K562 (cell line): ENCODE measurements around the gene RETSAT. TPM values are rescaled to one million over a fixed set of nuclear protein-coding genes. Genes with fewer than 3 reads are reported as not detected.

ENCODE experiments used
- ATAC-seq: fragments of 200-7000 bp; cut with Tn5 transposase; 3 replicates; pipeline ENCODE4 v1.9.1; 2020; ENCODE audit warnings: moderate library complexity
- BruUV-seq: library from RNA; stranded (reverse); fragments of 400-500 nt; replicated peaks from 2 replicates; lab custom pipeline; 2021; lab: Mats Ljungman, UMichigan
- CTCF ChIA-PET: fragments of 300-600 bp; formaldehyde crosslinking; extraction: SDS; loops from one replicate; lab custom pipeline; 2021; ENCODE audit warnings: low intra/inter-chr PET ratio; lab: Yijun Ruan, JAX
- POLR2A ChIA-PET: fragments of 300-600, 350-650 bp; sonication (Branson Sonifier 250); formaldehyde crosslinking; extraction: SDS; loops from one replicate; lab custom pipeline; 2021; ENCODE audit warnings: antibody characterized with exemption, inconsistent platforms; lab: Yijun Ruan, JAX
- DNase-seq, 4 experiments: peaks; one replicate each; pipeline versions ENCODE4 v3.0.0 to v3.0.0-alpha.2; 2011 to 2018; ENCODE audit warnings: low spot score in 3 of 4, mixed read lengths in 3 of 4; ENCODE audit errors: extremely low read depth in 1 of 4
- FAIRE-seq: peaks from 2 replicates; lab custom pipeline; 2011; peaks lifted over from hg19 to GRCh38; lab: Jason Lieb, UNC
- H2AFZ ChIP-seq: 2 replicates; pipeline ENCODE4 v1.6.0; 2011; ENCODE audit warnings: low read depth, low read length, control low read depth, inconsistent platforms
- H3K27ac ChIP-seq: fragments of 200-600 bp; 3 replicates; pipeline ENCODE4 v1.8.0; 2011; ENCODE audit warnings: low read depth, mild to moderate bottlenecking, control low read depth, inconsistent platforms, low read length, moderate library complexity, mixed read lengths; ENCODE audit errors: extremely low read depth
- H3K27me3 ChIP-seq, 2 experiments: fragments of 300-600 bp in 1 of 2; 2 replicates in 1 of 2; 3 replicates in 1 of 2; pipeline versions ENCODE4 v1.6.0 to v1.8.0; 2011; ENCODE audit warnings: inconsistent platforms in 2 of 2, low read length in 2 of 2, mild to moderate bottlenecking in 1 of 2, mixed read lengths in 1 of 2, moderate library complexity in 1 of 2; ENCODE audit not compliant: control insufficient read depth in 2 of 2, insufficient read depth in 2 of 2
- H3K36me3 ChIP-seq: fragments of 300-600 bp; 3 replicates; pipeline ENCODE4 v1.8.0; 2011; ENCODE audit warnings: mild to moderate bottlenecking, low read length, inconsistent platforms; ENCODE audit not compliant: control insufficient read depth, insufficient read depth
- H3K4me1 ChIP-seq, 2 experiments: fragments of 200-600 bp in 1 of 2; replicated peaks in 1 of 2; 2 replicates in 1 of 2; 3 replicates in 1 of 2; pipeline versions ENCODE4 v1.5.1 to v1.8.0; 2011; ENCODE audit warnings: inconsistent platforms in 2 of 2, low read length in 2 of 2, mild to moderate bottlenecking in 1 of 2, mixed read lengths in 1 of 2, moderate library complexity in 1 of 2; ENCODE audit not compliant: control insufficient read depth in 2 of 2, insufficient read depth in 2 of 2
- H3K4me2 ChIP-seq: 2 replicates; pipeline ENCODE4 v1.6.1; 2011; ENCODE audit warnings: low read length, control low read depth, inconsistent platforms, mixed read lengths; ENCODE audit not compliant: insufficient read depth
- H3K4me3 ChIP-seq: fragments of 200-600 bp; sonication (generic), shearing (Covaris generic); 2 replicates; pipeline ENCODE4 v1.5.1; 2016; ENCODE audit warnings: control low read depth, inconsistent platforms
- H3K79me2 ChIP-seq: fragments of 200-600 bp; 3 replicates; pipeline ENCODE4 v1.8.0; 2011; ENCODE audit warnings: low read length, inconsistent platforms; ENCODE audit not compliant: control insufficient read depth, insufficient read depth
- H3K9ac ChIP-seq, 2 experiments: 2 replicates each; pipeline versions ENCODE4 v1.6.0 to v1.6.1; 2011; ENCODE audit warnings: low read depth in 2 of 2, low read length in 2 of 2, control low read depth in 1 of 2, inconsistent platforms in 1 of 2, mild to moderate bottlenecking in 1 of 2, mixed read lengths in 1 of 2; ENCODE audit not compliant: insufficient read depth in 1 of 2
- H3K9me1 ChIP-seq: one replicate; pipeline ENCODE4 v1.6.0; 2011; ENCODE audit warnings: inconsistent platforms, mild to moderate bottlenecking, low read length, moderate library complexity; ENCODE audit not compliant: control insufficient read depth, insufficient read depth
- H3K9me3 ChIP-seq: replicated peaks from 2 replicates; pipeline ENCODE4 v1.5.1; 2011; ENCODE audit warnings: low read depth, low read length, inconsistent platforms; ENCODE audit not compliant: control insufficient read depth, insufficient read depth
- H4K20me1 ChIP-seq: replicated peaks from 2 replicates; pipeline ENCODE4 v1.6.1; 2011; ENCODE audit warnings: low read length, inconsistent platforms, mixed read lengths; ENCODE audit not compliant: control insufficient read depth, insufficient read depth
- BRF1 ChIP-seq: IDR thresholded peaks from 3 replicates; pipeline ENCODE4 v1.6.1; 2011; ENCODE audit warnings: borderline replicate concordance, mild to moderate bottlenecking; ENCODE audit not compliant: insufficient read length; ENCODE audit errors: extremely low read depth
- E2F5 ChIP-seq: sonication (generic); formaldehyde crosslinking; IDR thresholded peaks from 2 replicates; pipeline ENCODE4 v1.8.0; 2022; ENCODE audit warnings: mild to moderate bottlenecking, missing genetic modification reagents
- KLF16 ChIP-seq: IDR thresholded peaks from 2 replicates; pipeline ENCODE4 v1.6.1; 2016; ENCODE audit warnings: antibody characterized with exemption
- LEF1 ChIP-seq: fragments of 450-650 bp; IDR thresholded peaks from 2 replicates; pipeline ENCODE4 v1.6.1; 2016; ENCODE audit warnings: mild to moderate bottlenecking
- MEF2D ChIP-seq: conservative IDR thresholded peaks from 2 replicates; pipeline ENCODE4 v1.6.1; 2016; ENCODE audit warnings: low read depth, missing genetic modification characterization, missing compliant biosample characterization
- NFE2L1 ChIP-seq: fragments of 450-650 bp; IDR thresholded peaks from 2 replicates; pipeline ENCODE4 v1.6.1; 2016; ENCODE audit warnings: missing genetic modification characterization, low read depth, mild to moderate bottlenecking, missing compliant biosample characterization, moderate library complexity, borderline replicate concordance
- NR4A1 ChIP-seq, 2 experiments: fragments of 250-450 bp in 1 of 2; fragments of 450-650 bp in 1 of 2; sonication (Bioruptor Pico) in 1 of 2; IDR thresholded peaks; 2 replicates each; pipeline versions ENCODE4 v1.4.0 to v1.6.1; 2016 to 2020; ENCODE audit warnings: mild to moderate bottlenecking in 2 of 2, missing compliant biosample characterization in 1 of 2, missing genetic modification characterization in 1 of 2, moderate library complexity in 1 of 2
- TARDBP ChIP-seq: fragments of 450-650 bp; IDR thresholded peaks from 2 replicates; pipeline ENCODE4 v1.6.1; 2016
- VEZF1 ChIP-seq: fragments of 200-800 bp; sonication (Bioruptor generic); IDR thresholded peaks from 2 replicates; pipeline ENCODE4 v1.6.1; 2017; ENCODE audit warnings: missing genetic modification characterization, missing compliant biosample characterization
- ZC3H11A ChIP-seq: IDR thresholded peaks from 2 replicates; pipeline ENCODE4 v1.6.1; 2012; ENCODE audit warnings: low read depth, low read length, improper control_type of control experiment
- ZNF12 ChIP-seq: sonication (generic); formaldehyde crosslinking; IDR thresholded peaks from 2 replicates; pipeline ENCODE4 v1.4.0; 2020; ENCODE audit warnings: mild to moderate bottlenecking, missing genetic modification reagents
- ZNF384 ChIP-seq: IDR thresholded peaks from 2 replicates; pipeline ENCODE4 v1.6.1; 2012; ENCODE audit warnings: low read depth, low read length, improper control_type of control experiment
- ZNF644 ChIP-seq: fragments of 200-800 bp; sonication (Bioruptor generic); IDR thresholded peaks from 2 replicates; pipeline ENCODE4 v1.6.1; 2016; ENCODE audit warnings: low read depth, missing genetic modification characterization, missing compliant biosample characterization
- WGBS: fragments of 100-300 bp; shearing (Covaris generic); methylation state at CpG from one replicate; pipeline ENCODE4 v1.1.6; 2016; ENCODE audit warnings: low coverage, mixed read lengths; ENCODE audit not compliant: insufficient coverage; ENCODE audit errors: missing lambda C conversion rate; 5-methylcytosine and 5-hydroxymethylcytosine counted together
- in situ Hi-C: fragments of 300-500 bp; cut with MboI; formaldehyde crosslinking; loops from 4 replicates; pipeline ENCODE4 v1.15.0; 2018; ENCODE audit warnings: inconsistent platforms, mixed read lengths
- intact Hi-C: fragments of 100-400 bp; cut with micrococcal nuclease; formaldehyde crosslinking; loops from 2 replicates; pipeline ENCODE4 v1.14.2; 2022
- polyA plus RNA-seq, 8 experiments: library from polyadenylated mRNA; depleted of rRNA in 4 of 8; stranded (reverse) in 5 of 8; unstranded in 3 of 8; fragments of >200 nt; fragmentation: Nextera tagmentation in 2 of 8; fragmentation: Illumina TruSeq in 1 of 8; extraction: Ambion mirVana in 2 of 8; extraction: Trizol in 1 of 8; gene quantifications; 2 replicates each; pipeline versions ENCODE4 v1.2.1 to v1.2.3, GENCODE V29; 2011 to 2014; ENCODE audit warnings: inconsistent platforms in 1 of 8, missing spikeins in 1 of 8
- total RNA-seq, 7 experiments: library from RNA; depleted of rRNA in 6 of 7; stranded (reverse); fragments of >200 nt in 6 of 7; fragmentation: Illumina TruSeq in 2 of 7; extraction: Trizol in 2 of 7; gene quantifications; 2 replicates each; pipeline versions ENCODE4 v1.2.1 to v1.2.3, GENCODE V29; 2011 to 2021; ENCODE audit warnings: low replicate concordance in 1 of 7
- TF ChIP-seq, protein P1 (sequence below): fragments of 450-650 bp; formaldehyde crosslinking; IDR thresholded peaks from 2 replicates; pipeline ENCODE4 v1.4.0; 2020; ENCODE audit warnings: mild to moderate bottlenecking, moderate library complexity

RETSAT gene
- total and polyA plus RNA-seq, 9 of the 15 experiments (the other 6 are each of a cell fraction or from before 2014, with no cell fraction given): 1.9 to 21.6 (median 16.5) TPM

DNA sequence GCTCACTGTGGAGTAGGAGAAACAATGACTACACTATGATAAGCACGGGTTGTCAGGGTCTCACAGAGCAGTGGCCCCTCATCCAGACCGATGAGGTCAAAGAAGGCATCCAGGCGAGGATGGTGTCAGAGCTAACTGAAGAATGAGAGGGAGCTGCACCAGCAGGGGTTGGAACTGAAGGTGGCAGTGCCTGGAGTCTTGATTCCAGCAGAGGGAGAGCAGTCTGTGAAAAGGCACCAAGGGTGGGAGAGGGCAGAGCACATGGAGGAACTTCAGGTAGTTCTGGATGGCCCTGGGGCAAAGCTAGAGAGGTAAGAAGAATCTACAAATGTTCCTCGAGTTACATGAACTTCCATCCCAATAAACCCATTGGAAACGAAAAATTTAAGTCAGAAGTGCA, 12.9 kb upstream of the RETSAT start:
- Histone ChIP-seq H3K27me3 (no peaks in the 10 kb centered on the region), H3K4me2 (no peak overlapping the region), H2AFZ (no peak overlapping the region), H3K36me3 (peaks cover 3% of the 10 kb centered on the region; the same call in 1 of the 3 replicates), H3K4me1 (no peaks in the 10 kb centered on the region), H3K79me2 (no peaks in the 10 kb centered on the region), H3K9me3 (no peaks in the 10 kb centered on the region), H3K9me1 (peaks cover 2% of the 10 kb centered on the region), H3K4me3 (no peak overlapping the region), H3K27ac (no peak overlapping the region), H3K9ac (peak overlapping the region in 1 of 2 experiments; percentile 56; a peak in 1 of 4 replicates), H4K20me1 (no peaks in the 10 kb centered on the region)
- FAIRE-seq (no peak), ATAC-seq (peak; percentile 57; the same call in 2 of the 3 replicates), DNase-seq (no peak)
- TF ChIP-seq NFE2L1 (tag) (no peak), NR4A1 (CRISPR knock-in tag; IDR thresholded peaks at IDR 0.05) (no peak), NR4A1 (tag; IDR thresholded peaks at IDR 0.05) (no peak), TARDBP (no peak), BRF1 (no peak), ZNF384 (no peak), ZNF644 (tag) (no peak), MEF2D (tag) (no peak), VEZF1 (CRISPR knock-in tag) (no peak), ZC3H11A (no peak), KLF16 (no peak), ZNF12 (CRISPR knock-in tag) (no peak), E2F5 (no peak), LEF1 (no peak)
- TF ChIP-seq, protein P1, sequence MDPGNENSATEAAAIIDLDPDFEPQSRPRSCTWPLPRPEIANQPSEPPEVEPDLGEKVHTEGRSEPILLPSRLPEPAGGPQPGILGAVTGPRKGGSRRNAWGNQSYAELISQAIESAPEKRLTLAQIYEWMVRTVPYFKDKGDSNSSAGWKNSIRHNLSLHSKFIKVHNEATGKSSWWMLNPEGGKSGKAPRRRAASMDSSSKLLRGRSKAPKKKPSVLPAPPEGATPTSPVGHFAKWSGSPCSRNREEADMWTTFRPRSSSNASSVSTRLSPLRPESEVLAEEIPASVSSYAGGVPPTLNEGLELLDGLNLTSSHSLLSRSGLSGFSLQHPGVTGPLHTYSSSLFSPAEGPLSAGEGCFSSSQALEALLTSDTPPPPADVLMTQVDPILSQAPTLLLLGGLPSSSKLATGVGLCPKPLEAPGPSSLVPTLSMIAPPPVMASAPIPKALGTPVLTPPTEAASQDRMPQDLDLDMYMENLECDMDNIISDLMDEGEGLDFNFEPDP (CRISPR knock-in tag): no peak
- POLR2A ChIA-PET: interaction anchor here (0.8 to 1.7 kb wide), 3 partner anchors 9 to 182 kb away, joined by 3 to 5 read pairs (median 4); no protein-coding TSS in a partner anchor
- CTCF ChIA-PET: no interaction called here
- in situ Hi-C loops: no loop called here
- BruUV-seq: no TSS peak
- WGBS: 16% methylated on average over 5 of the region's 5 CpGs
- intact Hi-C loops: no loop called here
